ENCODE measurements around the gene PPIF. TPM values are rescaled to one million over a fixed set of nuclear protein-coding genes. Genes with fewer than 3 reads are reported as not detected.

PPIF gene
- total RNA-seq, 2 donors from 2014 or later, result 19.2 to 67.9 TPM

GRCh38 chr10:79400146-79401004 lies 53.1 kb downstream of the PPIF start:
- ATAC-seq, result no peak
- H3K27ac ChIP-seq, result no peak overlapping the region
- H3K9me3 ChIP-seq, result no peaks in the 10 kb centered on the region
- intact Hi-C loops (cut with DNase I), result no loop called here
- no peaks in the 10 kb centered on the region for H3K36me3 ChIP-seq (replicated peaks in 1 of 2; ENCODE audit: insufficient read depth in 1 of 2, low read depth in 2 of 2)
- TF ChIP-seq, protein P1, sequence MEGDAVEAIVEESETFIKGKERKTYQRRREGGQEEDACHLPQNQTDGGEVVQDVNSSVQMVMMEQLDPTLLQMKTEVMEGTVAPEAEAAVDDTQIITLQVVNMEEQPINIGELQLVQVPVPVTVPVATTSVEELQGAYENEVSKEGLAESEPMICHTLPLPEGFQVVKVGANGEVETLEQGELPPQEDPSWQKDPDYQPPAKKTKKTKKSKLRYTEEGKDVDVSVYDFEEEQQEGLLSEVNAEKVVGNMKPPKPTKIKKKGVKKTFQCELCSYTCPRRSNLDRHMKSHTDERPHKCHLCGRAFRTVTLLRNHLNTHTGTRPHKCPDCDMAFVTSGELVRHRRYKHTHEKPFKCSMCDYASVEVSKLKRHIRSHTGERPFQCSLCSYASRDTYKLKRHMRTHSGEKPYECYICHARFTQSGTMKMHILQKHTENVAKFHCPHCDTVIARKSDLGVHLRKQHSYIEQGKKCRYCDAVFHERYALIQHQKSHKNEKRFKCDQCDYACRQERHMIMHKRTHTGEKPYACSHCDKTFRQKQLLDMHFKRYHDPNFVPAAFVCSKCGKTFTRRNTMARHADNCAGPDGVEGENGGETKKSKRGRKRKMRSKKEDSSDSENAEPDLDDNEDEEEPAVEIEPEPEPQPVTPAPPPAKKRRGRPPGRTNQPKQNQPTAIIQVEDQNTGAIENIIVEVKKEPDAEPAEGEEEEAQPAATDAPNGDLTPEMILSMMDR (IDR thresholded peaks at IDR 0.05), result peak; percentile 32 to 57 (median 50)
- no peak for TF ChIP-seq POLR2A (IDR thresholded peaks at IDR 0.05)
- no peaks in the 10 kb centered on the region for H3K27me3 ChIP-seq
- DNase-seq, result peak in 3 of 4 donors; percentile 40 to 64 (median 60)
- WGBS, 2 donors, result 75 to 84% methylated on average over 9 to 11 of the region's 11 CpGs
- peaks cover 19% of the 10 kb centered on the region for H3K4me1 ChIP-seq
- H3K4me3 ChIP-seq, result no peak overlapping the region

- intact Hi-C loops (cut with DNase I), result no loop called here
- ATAC-seq, result no peak
- TF ChIP-seq, protein P1 (IDR thresholded peaks at IDR 0.05), result no peak
- TF ChIP-seq POLR2A (IDR thresholded peaks at IDR 0.05), result no peak
- H3K9me3 ChIP-seq, result no peaks in the 10 kb centered on the region
- peak in 3 of 4 donors; percentile 28 to 42 (median 35) for DNase-seq
- WGBS, 2 donors, result 82 to 85% methylated on average over 13 to 20 of the region's 23 CpGs
- no peaks in the 10 kb centered on the region for H3K36me3 ChIP-seq (replicated peaks in 1 of 2; ENCODE audit: insufficient read depth in 1 of 2, low read depth in 2 of 2)
- no peak overlapping the region for H3K4me3 ChIP-seq
- H3K4me1 ChIP-seq, result peaks cover 27% of the 10 kb centered on the region
- H3K27ac ChIP-seq, result peak overlapping the region in 1 of 4 donors; percentile 10
- no peaks in the 10 kb centered on the region for H3K27me3 ChIP-seq
Measured at GRCh38 chr10:79401015-79401921, 54.0 kb downstream of the PPIF start.

DNA sequence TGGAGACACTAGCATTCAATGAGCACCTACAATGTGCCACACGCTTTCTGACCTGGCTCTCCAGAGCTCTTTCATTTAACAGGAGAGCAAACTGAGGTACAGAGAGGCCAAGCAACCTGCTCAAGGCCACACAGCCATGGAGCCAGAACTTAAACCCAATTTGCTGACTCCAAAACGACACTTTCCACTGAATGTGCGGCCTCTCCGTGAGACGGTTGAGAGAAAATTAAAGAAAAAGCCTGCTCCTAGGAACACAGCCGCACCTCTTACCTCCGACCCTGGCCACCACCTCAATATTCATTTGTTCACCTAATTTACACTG lies 55.3 kb downstream of the PPIF start:
- Histone ChIP-seq H3K36me3 (replicated peaks in 1 of 2; ENCODE audit: insufficient read depth in 1 of 2, low read depth in 2 of 2) (no peaks in the 10 kb centered on the region), H3K27me3 (no peaks in the 10 kb centered on the region), H3K27ac (peak overlapping the region in 1 of 4 donors; percentile 24), H3K4me3 (no peak overlapping the region), H3K4me1 (peaks cover 27% of the 10 kb centered on the region), H3K9me3 (no peaks in the 10 kb centered on the region)
- TF ChIP-seq POLR2A (IDR thresholded peaks at IDR 0.05), result no peak
- TF ChIP-seq, protein P1 (IDR thresholded peaks at IDR 0.05), result no peak
- WGBS, 2 donors, result 95 to 98% methylated on average over 7 of the region's 7 CpGs
- intact Hi-C loops (cut with DNase I), result no loop called here
- ATAC-seq (no peak), DNase-seq (no peak)

- TF ChIP-seq, protein P1 (IDR thresholded peaks at IDR 0.05), result no peak
- no peak for TF ChIP-seq POLR2A (IDR thresholded peaks at IDR 0.05)
- 49 to 50% methylated on average over 7 to 8 of the region's 8 CpGs for WGBS, 2 donors
- Histone ChIP-seq H3K4me3 (no peak overlapping the region), H3K4me1 (peaks cover 29% of the 10 kb centered on the region), H3K36me3 (replicated peaks in 1 of 2; ENCODE audit: insufficient read depth in 1 of 2, low read depth in 2 of 2) (no peaks in the 10 kb centered on the region), H3K27ac (peak overlapping the region in 1 of 4 donors; percentile 24), H3K9me3 (no peaks in the 10 kb centered on the region), H3K27me3 (no peaks in the 10 kb centered on the region)
- DNase-seq (no peak), ATAC-seq (no peak)
- intact Hi-C loops (cut with DNase I), result no loop called here
Measured at GRCh38 chr10:79402951-79403350, 55.7 kb downstream of the PPIF start.
